ENCODE measurements around the gene ENAH. TPM values are rescaled to one million over a fixed set of nuclear protein-coding genes. Genes with fewer than 3 reads are reported as not detected.

Gene ENAH
- total RNA-seq, 1 donor from 2014 or later: 434 TPM

DNA sequence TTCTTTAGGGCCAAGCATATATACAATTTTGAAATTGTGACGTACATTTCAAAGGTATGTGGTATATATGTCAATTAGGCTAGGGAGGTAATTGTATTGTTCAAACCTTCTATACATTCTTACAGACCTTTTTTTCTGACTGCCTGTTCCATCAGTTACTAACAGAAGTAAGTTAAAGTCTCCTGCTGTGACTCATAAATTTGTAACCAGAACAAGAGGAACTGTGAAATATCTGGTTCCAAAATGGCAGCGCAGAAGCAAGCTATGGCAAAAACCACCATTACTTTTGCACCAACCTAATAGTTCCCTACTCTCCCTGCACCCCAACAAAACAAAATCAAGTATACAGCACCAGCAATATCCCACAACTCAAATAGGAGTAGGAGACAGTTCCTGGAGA, 93.6 kb downstream of the ENAH start:
- no peak overlapping the region for H3K4me3 Mint-ChIP-seq (ENCODE audit: unreplicated experiment)
- peaks cover 13% of the 10 kb centered on the region for H3K4me1 Mint-ChIP-seq (ENCODE audit: low read depth)
- peaks cover 22% of the 10 kb centered on the region for H3K36me3 Mint-ChIP-seq (ENCODE audit: low read depth)
- DNase-seq (ENCODE audit: low spot score): no peak
- TF ChIP-seq CTCF (IDR thresholded peaks at IDR 0.05): no peak
- H3K27ac Mint-ChIP-seq (ENCODE audit: unreplicated experiment): peak overlapping the region; percentile 62
- no peaks in the 10 kb centered on the region for H3K27me3 Mint-ChIP-seq (ENCODE audit: low read depth)
- H3K9me3 Mint-ChIP-seq (ENCODE audit: low read depth): peaks cover 6% of the 10 kb centered on the region

DNA sequence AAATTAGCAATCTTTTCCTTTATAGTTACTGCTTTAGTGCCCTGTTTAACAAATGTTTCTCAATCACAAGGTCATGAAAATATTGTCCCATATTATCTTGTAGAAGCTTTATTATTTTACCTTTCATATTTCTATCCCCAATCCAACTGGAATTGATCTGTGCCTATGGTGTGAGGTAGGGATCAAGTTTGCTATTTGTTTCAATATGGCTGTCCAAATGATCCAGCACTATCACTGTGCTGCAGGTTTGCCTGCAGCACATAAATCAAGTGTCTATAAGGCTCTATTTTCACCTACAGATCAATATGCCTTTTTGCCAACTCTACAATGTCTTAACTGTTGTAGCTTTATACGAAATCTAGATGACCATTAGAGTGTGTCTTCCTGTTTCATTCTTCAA, 96.2 kb downstream of the ENAH start:
- Mint-ChIP-seq H3K4me3 (ENCODE audit: unreplicated experiment) (no peak overlapping the region), H3K9me3 (ENCODE audit: low read depth) (peaks cover 6% of the 10 kb centered on the region), H3K36me3 (ENCODE audit: low read depth) (peaks cover 23% of the 10 kb centered on the region), H3K27ac (ENCODE audit: unreplicated experiment) (peak overlapping the region; percentile 3), H3K27me3 (ENCODE audit: low read depth) (no peaks in the 10 kb centered on the region), H3K4me1 (ENCODE audit: low read depth) (peaks cover 21% of the 10 kb centered on the region)
- no peak for TF ChIP-seq CTCF (IDR thresholded peaks at IDR 0.05)
- no peak for DNase-seq (ENCODE audit: low spot score)

- Mint-ChIP-seq H3K9me3 (ENCODE audit: low read depth) (peaks cover 6% of the 10 kb centered on the region), H3K36me3 (ENCODE audit: low read depth) (peaks cover 23% of the 10 kb centered on the region), H3K27ac (ENCODE audit: unreplicated experiment) (no peak overlapping the region), H3K4me1 (ENCODE audit: low read depth) (peaks cover 29% of the 10 kb centered on the region), H3K27me3 (ENCODE audit: low read depth) (no peaks in the 10 kb centered on the region), H3K4me3 (ENCODE audit: unreplicated experiment) (no peak overlapping the region)
- no peak for DNase-seq (ENCODE audit: low spot score)
- TF ChIP-seq CTCF (IDR thresholded peaks at IDR 0.05): no peak
Measured at GRCh38 chr1:225555821-225556220, 97.1 kb downstream of the ENAH start.

GRCh38 chr1:225554216-225554812, 98.6 kb downstream of the ENAH start:
- Mint-ChIP-seq H3K4me3 (ENCODE audit: unreplicated experiment) (no peak overlapping the region), H3K36me3 (ENCODE audit: low read depth) (peaks cover 23% of the 10 kb centered on the region), H3K27me3 (ENCODE audit: low read depth) (no peaks in the 10 kb centered on the region), H3K27ac (ENCODE audit: unreplicated experiment) (no peak overlapping the region), H3K4me1 (ENCODE audit: low read depth) (peaks cover 38% of the 10 kb centered on the region), H3K9me3 (ENCODE audit: low read depth) (peaks cover 6% of the 10 kb centered on the region)
- TF ChIP-seq CTCF (IDR thresholded peaks at IDR 0.05): peak; percentile 81
- no peak for DNase-seq (ENCODE audit: low spot score)

- Mint-ChIP-seq H3K27me3 (ENCODE audit: low read depth) (no peaks in the 10 kb centered on the region), H3K9me3 (ENCODE audit: low read depth) (no peaks in the 10 kb centered on the region), H3K4me1 (ENCODE audit: low read depth) (peaks cover 69% of the 10 kb centered on the region), H3K4me3 (ENCODE audit: unreplicated experiment) (no peak overlapping the region), H3K27ac (ENCODE audit: unreplicated experiment) (peak overlapping the region; percentile 76), H3K36me3 (ENCODE audit: low read depth) (peaks cover 13% of the 10 kb centered on the region)
- no peak for TF ChIP-seq CTCF (IDR thresholded peaks at IDR 0.05)
- no peak for DNase-seq (ENCODE audit: low spot score)
Measured at GRCh38 chr1:225549821-225550220, 103.1 kb downstream of the ENAH start.

Data from chondrocyte (in vitro differentiated cells).